NCI-H1694 (cell line): ENCODE data around the gene RPS6KL1.
A peak's percentile ranks its signal among the peaks of the same experiment; 100 is the strongest.

Experiments used
- DNase-seq: peaks from one replicate; lab custom pipeline; 2025; lab: John Stamatoyannopoulos, UW

RPS6KL1 gene, protein sequence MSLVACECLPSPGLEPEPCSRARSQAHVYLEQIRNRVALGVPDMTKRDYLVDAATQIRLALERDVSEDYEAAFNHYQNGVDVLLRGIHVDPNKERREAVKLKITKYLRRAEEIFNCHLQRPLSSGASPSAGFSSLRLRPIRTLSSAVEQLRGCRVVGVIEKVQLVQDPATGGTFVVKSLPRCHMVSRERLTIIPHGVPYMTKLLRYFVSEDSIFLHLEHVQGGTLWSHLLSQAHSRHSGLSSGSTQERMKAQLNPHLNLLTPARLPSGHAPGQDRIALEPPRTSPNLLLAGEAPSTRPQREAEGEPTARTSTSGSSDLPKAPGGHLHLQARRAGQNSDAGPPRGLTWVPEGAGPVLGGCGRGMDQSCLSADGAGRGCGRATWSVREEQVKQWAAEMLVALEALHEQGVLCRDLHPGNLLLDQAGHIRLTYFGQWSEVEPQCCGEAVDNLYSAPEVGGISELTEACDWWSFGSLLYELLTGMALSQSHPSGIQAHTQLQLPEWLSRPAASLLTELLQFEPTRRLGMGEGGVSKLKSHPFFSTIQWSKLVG

DNA sequence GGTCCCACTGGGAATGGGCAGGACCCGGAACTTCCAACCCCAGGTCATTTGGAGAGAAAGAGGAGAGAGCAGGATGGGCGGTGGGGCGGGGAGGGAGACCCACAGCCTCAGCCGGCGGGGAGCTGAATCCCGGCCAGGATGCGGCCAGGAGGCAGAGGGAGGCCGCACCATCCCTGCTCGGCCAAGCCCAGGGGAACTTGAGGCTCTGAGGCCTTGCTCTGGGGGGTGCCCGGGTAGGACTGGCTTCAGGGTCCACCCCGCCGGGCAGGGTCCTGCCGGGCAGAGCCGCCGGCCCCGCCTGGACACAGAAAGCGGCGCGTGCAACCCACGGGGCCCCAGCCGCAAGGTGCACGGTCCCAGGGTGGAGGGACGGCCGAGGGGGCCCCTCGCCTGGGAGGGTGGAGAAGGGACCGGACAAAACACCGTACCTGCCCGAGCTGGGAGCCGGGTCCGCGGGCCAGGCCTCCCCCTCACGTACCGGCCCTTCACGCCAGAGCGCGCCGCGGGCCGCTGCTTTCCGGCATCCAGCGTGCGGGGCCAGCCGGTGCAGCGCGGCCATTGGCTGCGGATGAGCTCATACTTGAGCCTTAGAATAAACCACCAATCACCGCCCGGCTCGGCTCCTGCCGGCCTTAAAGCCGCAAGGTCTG is at the start of gene RPS6KL1:
Gene RPS6KL1 (minus strand): TSS at position 509 of the 650 bp plus-strand sequence. CDS start 1,719 bp downstream, outside the sequence.
- peak; percentile 95 for DNase-seq

DNA sequence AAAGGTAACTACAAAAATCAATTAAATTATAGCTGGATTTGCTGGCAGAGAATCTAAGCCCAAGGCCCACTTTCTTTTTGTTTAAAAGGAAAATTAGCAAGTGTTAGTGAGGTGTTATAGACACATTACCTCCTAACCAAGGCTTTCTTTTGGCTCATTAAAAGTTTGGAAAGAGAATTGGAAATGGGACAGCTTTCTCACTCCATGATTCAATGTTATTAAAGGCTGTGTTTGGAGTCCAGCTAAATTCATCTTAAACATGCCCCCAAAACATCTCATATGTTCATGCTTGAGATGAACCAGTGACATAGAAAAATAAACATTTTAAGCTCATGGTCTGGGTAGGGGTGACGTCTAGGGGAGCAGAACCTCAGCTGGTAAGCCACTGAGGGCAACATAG is 45.8 kb upstream of the RPS6KL1 start:
- DNase-seq, result no peak

GRCh38 chr14:74965486-74966153 is 42.6 kb upstream of the RPS6KL1 start:
- no peak for DNase-seq

- no peak for DNase-seq
Observed at GRCh38 chr14:74964787-74965485, 41.9 kb upstream of the RPS6KL1 start.

DNA sequence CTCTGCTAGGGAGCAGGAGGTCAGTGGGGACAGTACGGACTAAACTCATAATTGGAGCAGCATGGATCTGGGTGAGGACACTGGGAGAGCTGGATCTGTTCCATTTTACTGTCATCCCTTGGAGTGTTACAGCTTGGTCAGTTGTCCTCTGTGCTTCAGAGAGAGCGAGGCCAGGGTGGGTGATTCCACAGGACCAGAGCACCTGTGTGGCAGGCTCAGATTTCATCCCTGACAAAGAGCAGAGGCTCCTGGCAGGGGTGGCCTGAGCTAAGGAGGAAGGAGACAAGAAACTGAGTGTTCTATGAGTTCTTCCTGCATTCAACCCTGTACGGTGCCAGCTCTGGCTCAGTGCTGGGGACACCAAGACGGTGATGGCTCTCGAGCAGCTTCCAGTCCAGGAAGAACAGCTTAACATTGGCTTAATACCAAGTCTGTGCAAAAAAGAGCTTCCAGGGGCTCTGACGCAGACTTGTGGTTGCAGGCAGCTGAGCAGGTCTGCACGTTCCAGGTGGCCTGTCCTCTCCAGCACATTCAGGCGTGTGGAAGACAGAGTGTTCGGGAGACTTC is 40.7 kb upstream of the RPS6KL1 start:
- DNase-seq, result no peak

GRCh38 chr14:74963178-74963704 is 40.2 kb upstream of the RPS6KL1 start:
- no peak for DNase-seq

DNA sequence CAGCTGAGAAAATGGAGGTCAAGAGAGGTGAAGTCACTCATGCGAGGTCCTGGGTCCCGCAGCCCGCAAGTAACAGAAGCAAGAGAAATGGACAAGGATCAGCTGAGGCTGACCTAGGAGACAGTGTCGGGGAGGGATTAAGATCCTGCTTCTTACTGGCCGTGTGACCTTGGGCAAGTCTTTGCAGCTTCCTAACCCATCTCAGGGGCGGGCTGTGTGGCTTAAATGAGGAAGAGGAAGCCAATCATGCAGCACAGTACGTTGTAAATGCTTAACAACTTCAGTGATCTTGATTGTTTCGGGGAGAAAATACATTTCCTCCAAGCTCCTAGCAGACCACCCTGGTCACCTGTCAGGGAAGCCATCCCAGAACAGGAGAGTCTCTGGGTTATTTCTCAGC is 39.4 kb upstream of the RPS6KL1 start:
- DNase-seq, result no peak

DNA sequence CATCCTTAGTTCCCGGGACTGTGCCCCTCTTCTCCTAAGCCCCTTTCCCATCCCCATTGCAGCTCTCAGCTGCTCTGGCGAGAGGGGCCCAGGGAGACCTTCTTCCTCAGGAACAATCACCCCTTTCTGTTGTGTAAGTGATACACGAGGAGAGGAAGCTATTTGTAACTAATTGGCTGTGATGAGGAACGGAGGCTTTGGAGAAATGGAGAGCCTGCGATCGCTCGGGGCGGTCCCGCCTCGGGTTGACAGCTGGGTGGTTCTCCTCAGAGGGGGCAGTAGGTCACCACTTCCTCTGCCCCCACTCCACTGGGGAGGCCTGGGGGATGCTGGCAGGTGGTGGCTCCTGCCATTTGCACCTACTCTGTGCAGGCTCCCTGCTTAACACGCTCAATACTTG is 39.0 kb upstream of the RPS6KL1 start:
- no peak for DNase-seq

- no peak for DNase-seq
Observed at GRCh38 chr14:74961238-74961911, 38.3 kb upstream of the RPS6KL1 start.

- no peak for DNase-seq
Observed at GRCh38 chr14:74960736-74961135, 37.7 kb upstream of the RPS6KL1 start.

DNA sequence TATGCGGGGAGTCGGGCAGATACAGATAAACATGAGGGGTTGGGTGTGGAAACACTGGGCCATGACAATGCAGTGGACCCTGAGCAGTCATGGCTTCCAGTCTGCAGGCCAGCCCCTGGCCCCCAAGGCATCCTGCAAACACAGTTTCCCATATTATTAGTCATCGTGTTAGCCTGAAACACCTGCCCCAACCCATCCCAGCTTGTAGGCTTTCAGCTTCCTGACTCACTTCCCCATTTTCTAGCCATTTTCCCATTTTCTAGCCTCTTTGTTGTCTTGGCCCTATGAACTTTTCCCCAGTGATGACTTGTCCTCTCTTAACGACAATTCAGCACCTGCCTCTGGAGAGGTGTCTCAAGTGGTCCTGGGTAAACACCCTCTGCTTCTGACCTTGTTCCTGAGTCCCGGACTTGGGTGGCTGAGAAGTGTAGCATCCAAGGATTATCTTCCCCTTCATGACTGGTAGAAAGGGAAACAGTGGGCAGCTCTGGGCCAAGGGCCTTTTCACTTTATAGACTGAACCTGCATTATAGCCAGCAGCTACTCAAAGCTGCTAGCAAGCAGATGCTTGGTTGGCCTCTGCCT is 36.6 kb upstream of the RPS6KL1 start:
- no peak for DNase-seq

GRCh38 chr14:74956280-74957072 is 33.4 kb upstream of the RPS6KL1 start:
- DNase-seq, result no peak

DNA sequence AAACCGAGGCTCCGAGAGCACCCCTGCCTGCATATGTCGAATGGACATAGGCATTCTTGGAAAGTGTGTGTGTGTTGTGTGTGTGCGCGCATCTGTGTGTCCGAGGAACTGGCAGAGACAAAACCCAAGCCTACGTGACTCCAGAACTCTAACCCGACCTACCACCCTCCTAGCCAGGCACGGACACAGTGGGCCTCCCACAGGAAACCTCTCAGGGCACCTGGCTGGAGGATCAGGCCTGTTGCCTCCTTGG is 32.9 kb upstream of the RPS6KL1 start:
- no peak for DNase-seq

DNA sequence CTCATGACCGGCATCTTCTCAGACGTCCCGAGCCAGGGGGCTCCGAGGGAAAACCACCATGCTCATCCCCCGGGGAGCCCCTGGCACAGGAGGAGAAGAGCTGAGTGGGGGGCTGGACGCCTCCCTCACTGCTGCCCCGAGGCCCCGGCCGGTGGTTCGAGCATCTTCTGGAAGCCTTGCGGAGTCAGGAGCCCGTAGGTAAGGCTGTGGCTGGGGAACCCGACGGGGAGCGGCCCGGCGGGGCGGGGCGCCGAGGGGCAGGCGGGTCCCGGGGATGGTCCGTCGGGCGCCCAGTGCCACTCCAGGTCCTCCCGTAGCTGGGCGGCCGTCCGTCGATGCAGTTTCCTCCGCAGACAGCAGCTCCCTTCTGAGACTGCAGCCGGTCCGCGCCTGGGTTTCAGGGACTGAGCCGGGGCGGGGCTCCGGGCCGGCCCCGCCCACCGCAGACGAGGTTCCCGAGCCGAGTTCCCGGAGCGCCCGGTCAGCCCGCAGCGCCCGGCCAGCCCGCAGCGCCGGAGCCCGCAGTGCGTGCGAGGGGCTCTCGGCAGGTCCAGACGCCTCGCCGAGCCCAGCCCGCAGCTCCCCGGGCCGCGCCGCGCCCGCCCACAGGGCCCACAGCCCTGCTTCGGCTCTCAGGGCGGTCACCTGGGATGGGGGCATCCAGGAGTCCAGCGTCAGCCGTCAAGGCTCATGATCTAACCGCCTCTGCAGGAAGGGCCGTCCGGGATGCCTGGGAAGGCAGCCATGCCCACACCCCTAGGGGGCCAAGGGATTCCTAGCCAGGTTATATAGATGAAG is 32.4 kb upstream of the RPS6KL1 start, which contains the start of gene PGF:
Gene PGF (minus strand): TSS at position 369 of the 798 bp plus-strand sequence. CDS start 355 bp downstream, at position 14.
- no peak for DNase-seq

GRCh38 chr14:74954947-74955228 is 31.8 kb upstream of the RPS6KL1 start:
- no peak for DNase-seq

GRCh38 chr14:74954232-74954946 is 31.3 kb upstream of the RPS6KL1 start:
- DNase-seq, result peak; percentile 77

GRCh38 chr14:74953686-74954085 is 30.6 kb upstream of the RPS6KL1 start:
- DNase-seq, result no peak

GRCh38 chr14:74952697-74953484 is 29.8 kb upstream of the RPS6KL1 start:
- DNase-seq, result peak; percentile 57
